ENCODE measurements around the gene U2AF2. TPM values are rescaled to one million over a fixed set of nuclear protein-coding genes. Genes with fewer than 3 reads are reported as not detected.

The U2AF2 gene
- total RNA-seq, 1 experiment from 2014 or later = 183 TPM

DNA sequence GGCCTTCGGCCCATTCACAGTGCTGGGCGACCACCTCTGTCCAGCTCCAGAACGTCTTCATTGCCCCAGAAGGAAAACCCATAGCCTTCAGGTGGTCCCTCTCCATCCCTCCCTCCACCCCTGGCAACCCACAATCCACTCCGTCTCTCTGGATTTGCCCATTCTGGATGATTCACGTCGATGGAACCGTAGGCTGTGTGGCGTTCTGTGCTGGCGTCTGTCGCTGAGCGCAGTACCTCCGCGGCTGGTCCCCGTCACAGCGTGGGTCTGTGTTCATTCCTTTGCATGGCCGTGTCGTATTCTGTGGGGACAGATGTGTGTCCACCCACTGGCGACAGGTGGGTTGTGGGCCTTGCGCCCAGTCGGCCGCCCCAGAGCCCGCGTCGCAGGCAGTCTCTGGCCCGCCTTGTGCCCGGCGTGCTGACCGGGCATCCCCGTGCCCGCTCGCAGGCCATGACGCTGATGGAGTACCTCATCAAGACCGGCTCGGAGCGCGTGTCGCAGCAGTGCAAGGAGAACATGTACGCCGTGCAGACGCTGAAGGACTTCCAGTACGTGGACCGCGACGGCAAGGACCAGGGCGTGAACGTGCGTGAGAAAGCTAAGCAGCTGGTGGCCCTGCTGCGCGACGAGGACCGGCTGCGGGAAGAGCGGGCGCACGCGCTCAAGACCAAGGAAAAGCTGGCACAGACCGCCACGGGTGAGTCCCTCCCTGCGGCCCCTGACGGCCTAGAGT lies 30.3 kb downstream of the U2AF2 start:
- Histone ChIP-seq H3K27ac (no peak overlapping the region), H3K4me3 (no peak overlapping the region), H3K9me3 (replicated peaks) (no peaks in the 10 kb centered on the region), H3K36me3 (peaks cover 85% of the 10 kb centered on the region), H3K27me3 (replicated peaks) (no peaks in the 10 kb centered on the region), H3K4me1 (replicated peaks) (no peaks in the 10 kb centered on the region)
- DNase-seq (ENCODE audit: low read depth in 1 of 2, low spot score in 2 of 2) = no peak

DNA sequence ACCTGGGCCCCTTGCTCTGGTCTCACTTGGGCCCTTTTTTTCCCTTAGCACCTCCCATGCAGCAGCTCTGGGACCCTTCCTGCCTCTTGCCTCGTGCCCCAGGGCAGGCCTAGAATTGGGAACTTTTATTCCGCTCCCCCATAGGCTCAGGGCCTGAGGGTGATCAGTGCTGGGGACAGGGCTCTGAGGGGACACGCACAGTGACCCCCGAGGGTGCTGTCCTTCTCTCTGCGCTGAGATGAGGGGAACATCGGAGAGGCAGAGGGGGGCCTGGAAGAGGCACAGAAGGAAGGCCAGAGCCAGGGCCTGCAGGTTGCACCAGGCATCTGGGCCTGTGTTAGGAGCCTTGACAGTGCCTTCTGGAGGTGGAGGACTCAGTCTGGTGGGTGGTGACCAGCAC lies 30.9 kb downstream of the U2AF2 start:
- DNase-seq (ENCODE audit: low read depth in 1 of 2, low spot score in 2 of 2) = no peak
- H3K36me3 ChIP-seq = peaks cover 84% of the 10 kb centered on the region
- no peak overlapping the region for H3K4me3 ChIP-seq
- H3K9me3 ChIP-seq (replicated peaks) = no peaks in the 10 kb centered on the region
- H3K4me1 ChIP-seq (replicated peaks) = no peaks in the 10 kb centered on the region
- no peaks in the 10 kb centered on the region for H3K27me3 ChIP-seq (replicated peaks)
- H3K27ac ChIP-seq = no peak overlapping the region

DNA sequence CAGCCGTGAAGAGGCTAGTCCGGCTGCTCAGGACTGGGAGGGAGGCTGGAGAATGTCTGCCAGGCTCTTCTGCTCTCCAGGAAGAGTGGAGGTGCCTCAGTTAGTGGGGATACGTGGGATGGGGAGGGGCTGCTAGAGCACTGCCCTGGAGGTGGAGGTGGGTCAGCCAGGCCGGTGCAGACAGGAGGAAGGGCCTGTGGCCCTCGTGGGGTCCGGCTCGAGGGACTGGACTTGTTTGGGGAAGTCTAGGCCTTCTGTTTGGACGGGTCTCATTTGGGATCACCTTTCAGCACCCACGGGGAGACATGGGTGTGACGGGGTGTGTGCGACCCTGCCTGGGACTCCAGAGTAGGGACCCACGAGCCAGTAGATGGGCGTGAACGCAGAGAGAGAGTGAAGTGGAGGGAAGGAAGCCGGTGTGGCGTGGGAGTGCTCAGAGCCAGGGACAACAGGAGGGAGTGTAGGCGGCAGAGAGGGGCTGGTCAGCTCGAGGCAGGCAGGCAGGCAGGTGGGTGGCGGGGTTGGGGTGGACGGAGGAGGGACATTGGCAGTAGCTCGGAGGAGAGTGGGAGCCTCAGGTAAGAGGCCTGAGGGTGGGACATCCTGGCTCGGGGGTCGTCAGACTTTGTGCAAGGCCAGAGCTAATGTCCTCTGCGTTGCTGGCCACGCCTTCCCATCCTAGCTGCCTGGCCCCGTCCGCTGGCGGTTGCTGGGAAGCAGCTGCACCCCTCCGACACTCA lies 31.6 kb downstream of the U2AF2 start:
- Histone ChIP-seq H3K9me3 (replicated peaks) (no peaks in the 10 kb centered on the region), H3K27me3 (replicated peaks) (no peaks in the 10 kb centered on the region), H3K27ac (no peak overlapping the region), H3K36me3 (peaks cover 84% of the 10 kb centered on the region), H3K4me3 (no peak overlapping the region), H3K4me1 (replicated peaks) (no peaks in the 10 kb centered on the region)
- no peak for DNase-seq (ENCODE audit: low read depth in 1 of 2, low spot score in 2 of 2)

DNA sequence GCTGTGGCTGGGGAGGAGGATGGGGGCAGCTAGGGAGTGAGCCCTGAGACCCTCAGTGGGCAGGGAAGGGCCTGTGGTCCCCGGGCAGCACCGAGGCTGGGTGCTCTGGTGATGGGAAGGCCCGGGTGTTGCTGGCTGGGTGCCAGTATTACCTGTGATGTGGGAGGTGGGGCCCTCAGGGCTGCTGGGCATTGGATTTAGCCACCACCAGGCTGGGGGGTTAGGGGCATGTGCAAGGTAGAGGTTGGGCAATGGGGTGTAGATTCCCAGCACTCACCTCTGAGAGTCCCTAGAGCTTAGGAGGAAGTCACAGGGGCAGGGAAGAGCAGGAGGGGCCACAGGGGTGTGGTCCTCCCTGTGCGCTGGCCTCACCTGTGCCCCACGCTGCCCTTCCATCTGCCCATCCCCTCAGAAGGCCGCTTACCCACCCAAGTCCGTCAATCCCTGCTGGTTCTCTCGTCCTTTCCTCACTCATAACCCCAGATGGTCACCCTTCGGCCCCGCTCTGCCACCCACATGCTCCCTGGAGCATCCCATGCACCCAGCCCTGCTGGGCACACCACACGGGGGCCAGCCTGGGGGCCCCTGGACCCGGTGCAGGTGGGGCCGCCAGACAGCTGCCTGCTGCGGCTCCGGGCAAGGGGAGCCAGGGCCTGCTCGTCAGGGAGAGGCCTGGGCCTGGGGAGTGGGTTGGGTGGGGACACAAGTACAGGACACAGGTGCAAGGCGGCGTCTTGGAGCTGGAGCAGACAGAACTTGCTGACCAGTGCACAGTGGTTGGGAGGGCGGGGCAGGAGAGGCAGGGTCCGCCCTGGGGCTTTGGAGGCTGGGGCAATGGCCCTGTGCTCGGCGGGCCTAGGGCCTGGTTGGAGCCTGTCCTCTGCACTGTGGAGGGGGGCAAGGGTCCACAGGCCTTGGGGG lies 32.7 kb downstream of the U2AF2 start:
- no peak overlapping the region for H3K4me3 ChIP-seq
- H3K27ac ChIP-seq = no peak overlapping the region
- DNase-seq (ENCODE audit: low read depth in 1 of 2, low spot score in 2 of 2) = no peak
- H3K27me3 ChIP-seq (replicated peaks) = no peaks in the 10 kb centered on the region
- H3K36me3 ChIP-seq = peaks cover 78% of the 10 kb centered on the region
- H3K4me1 ChIP-seq (replicated peaks) = no peaks in the 10 kb centered on the region
- no peaks in the 10 kb centered on the region for H3K9me3 ChIP-seq (replicated peaks)

DNA sequence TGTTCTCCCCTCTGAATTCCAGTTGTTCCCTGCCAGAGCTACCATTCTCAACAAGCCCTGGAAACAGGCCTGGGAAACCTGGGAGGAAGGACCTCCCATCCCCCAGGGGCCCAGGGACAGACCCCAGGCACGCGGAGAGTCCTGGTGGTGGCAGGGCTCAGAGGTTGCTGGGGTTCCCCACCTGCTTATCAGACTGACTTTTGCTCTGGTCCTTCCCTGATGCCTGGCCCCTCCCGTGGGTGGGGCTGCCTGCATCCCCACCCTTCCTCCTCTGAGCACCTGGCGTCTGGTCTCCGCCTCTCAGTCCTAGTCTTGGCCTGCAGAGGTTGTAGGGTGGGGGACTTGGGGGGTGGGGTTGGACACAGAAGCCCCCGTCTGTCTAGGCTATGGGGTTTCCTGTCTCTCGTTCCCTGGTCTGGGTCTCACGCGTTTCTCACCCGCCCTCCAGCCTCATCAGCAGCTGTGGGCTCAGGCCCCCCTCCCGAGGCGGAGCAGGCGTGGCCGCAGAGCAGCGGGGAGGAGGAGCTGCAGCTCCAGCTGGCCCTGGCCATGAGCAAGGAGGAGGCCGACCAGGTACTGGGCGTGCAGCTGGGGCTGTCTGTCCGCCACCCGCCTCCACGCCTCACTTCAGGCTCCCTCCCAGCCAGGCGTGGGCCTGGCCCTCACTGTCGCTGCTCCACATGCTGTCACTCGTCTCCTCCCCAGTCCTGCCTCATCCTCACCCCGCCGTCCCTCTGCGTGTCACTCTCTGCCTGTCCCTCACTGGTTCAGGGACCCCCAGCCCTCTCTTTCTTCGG lies 33.8 kb downstream of the U2AF2 start:
- peaks cover 80% of the 10 kb centered on the region for H3K36me3 ChIP-seq
- H3K27ac ChIP-seq = no peak overlapping the region
- H3K9me3 ChIP-seq (replicated peaks) = no peaks in the 10 kb centered on the region
- H3K27me3 ChIP-seq (replicated peaks) = no peaks in the 10 kb centered on the region
- H3K4me3 ChIP-seq = no peak overlapping the region
- DNase-seq (ENCODE audit: low read depth in 1 of 2, low spot score in 2 of 2) = no peak
- H3K4me1 ChIP-seq (replicated peaks) = no peaks in the 10 kb centered on the region

DNA sequence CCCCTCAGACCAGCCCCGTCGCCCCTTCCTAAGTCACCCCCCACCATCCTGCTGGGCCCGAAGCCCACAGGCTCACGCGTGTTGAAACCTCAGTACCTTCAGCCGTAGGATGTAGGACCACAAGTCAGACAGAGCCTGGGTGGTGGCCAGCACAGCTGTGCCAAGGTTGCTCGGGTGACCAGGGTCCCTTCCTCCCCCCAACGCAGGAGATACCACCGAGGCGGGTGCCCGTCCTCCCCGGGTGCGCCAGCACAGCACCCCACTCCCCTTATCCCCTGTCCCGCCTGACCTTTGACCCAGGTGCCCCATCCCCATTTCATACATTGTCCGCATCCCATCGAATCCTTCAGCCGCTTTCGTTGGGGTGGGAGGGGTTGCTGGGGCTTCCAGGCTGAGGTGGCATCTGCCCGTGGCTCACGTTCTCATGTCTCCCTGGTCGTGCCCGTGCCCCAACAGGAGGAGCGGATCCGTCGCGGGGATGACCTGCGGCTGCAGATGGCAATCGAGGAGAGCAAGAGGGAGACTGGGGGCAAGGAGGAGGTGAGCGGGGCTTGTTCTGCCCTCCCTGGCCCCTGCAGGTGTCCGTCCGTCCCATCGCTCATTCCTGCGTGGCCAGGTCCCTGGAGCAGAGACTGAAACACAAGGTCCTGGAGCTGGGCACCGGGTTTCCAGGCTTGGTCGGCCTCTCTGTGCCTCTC lies 34.7 kb downstream of the U2AF2 start:
- no peaks in the 10 kb centered on the region for H3K9me3 ChIP-seq (replicated peaks)
- H3K36me3 ChIP-seq = peaks cover 79% of the 10 kb centered on the region
- H3K27me3 ChIP-seq (replicated peaks) = no peaks in the 10 kb centered on the region
- H3K4me1 ChIP-seq (replicated peaks) = no peaks in the 10 kb centered on the region
- H3K4me3 ChIP-seq = no peak overlapping the region
- no peak overlapping the region for H3K27ac ChIP-seq
- DNase-seq (ENCODE audit: low read depth in 1 of 2, low spot score in 2 of 2) = no peak

DNA sequence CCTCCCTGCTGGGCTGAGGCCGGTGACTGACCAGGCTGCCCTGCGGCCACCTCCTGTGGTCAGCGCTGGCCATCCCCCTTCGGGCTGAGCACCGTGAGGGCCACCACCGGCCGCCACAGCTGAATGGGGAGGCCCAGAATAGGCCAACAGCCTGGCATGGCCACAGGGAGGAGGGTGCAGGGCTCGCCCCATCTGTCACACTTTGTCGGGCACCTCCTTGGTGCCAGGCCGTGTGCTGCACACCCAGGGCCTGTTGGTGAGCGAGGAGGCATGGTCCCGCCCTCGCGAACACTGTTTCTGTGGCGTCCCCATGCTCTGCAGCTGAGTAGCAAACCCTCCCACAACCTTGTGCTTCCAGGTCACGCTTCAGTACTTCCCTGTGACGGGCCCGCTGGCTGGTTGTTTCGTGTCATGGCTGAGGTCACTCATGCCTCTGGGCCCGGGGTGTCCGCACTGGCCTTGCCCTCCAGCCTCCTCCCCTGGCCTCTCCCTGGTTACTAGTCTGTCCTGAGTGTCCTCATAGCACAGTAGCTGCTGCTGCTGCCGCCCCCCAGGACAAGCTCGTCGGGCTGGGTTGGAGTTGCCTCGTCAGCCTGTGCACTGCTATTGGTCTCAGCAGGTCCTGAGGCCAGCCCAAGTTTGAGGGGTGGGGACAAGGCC lies 35.4 kb downstream of the U2AF2 start:
- no peaks in the 10 kb centered on the region for H3K27me3 ChIP-seq (replicated peaks)
- H3K9me3 ChIP-seq (replicated peaks) = no peaks in the 10 kb centered on the region
- no peaks in the 10 kb centered on the region for H3K4me1 ChIP-seq (replicated peaks)
- no peak overlapping the region for H3K4me3 ChIP-seq
- no peak for DNase-seq (ENCODE audit: low read depth in 1 of 2, low spot score in 2 of 2)
- peaks cover 78% of the 10 kb centered on the region for H3K36me3 ChIP-seq
- H3K27ac ChIP-seq = no peak overlapping the region

DNA sequence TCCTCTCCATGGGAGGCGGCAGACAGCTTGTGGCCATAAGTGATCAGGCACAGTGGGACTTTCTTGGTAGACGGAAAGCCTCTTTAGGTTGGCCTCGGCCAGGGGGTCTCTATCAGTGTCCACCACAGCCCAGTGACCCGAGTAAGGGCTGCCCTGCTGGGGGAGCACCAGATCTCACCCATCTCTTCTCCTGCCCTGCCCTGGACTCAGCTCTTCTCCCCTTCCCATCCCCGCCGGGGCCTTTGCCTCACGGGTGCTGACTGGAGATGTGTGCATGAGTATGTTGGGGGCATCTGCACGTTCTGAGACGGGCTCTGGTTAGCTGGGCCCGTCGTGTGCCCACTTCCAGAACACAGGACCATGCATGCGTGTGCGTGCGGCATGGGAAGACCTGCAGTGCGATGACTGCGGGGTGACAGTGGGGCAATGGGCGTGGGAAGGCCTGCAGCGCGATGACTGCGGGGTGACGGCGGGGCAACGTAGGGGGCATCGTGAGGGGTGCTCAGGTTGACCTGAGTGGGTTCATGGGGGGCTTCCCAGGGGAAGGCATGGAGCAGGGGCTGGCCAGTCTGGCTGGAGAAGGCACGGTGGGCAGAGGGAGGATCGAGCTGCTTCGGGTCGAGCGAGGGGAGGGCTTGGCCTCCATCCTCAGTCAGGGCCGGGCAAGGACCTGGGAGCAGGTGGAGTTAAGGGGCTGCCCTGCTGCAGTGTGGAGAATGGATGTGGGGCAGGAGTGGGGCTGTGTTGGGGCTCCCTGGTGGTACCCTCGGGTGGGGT lies 36.1 kb downstream of the U2AF2 start:
- Histone ChIP-seq H3K27me3 (replicated peaks) (no peaks in the 10 kb centered on the region), H3K9me3 (replicated peaks) (no peaks in the 10 kb centered on the region), H3K4me3 (no peak overlapping the region), H3K36me3 (peaks cover 78% of the 10 kb centered on the region), H3K27ac (no peak overlapping the region), H3K4me1 (replicated peaks) (no peaks in the 10 kb centered on the region)
- DNase-seq (ENCODE audit: low read depth in 1 of 2, low spot score in 2 of 2) = no peak

DNA sequence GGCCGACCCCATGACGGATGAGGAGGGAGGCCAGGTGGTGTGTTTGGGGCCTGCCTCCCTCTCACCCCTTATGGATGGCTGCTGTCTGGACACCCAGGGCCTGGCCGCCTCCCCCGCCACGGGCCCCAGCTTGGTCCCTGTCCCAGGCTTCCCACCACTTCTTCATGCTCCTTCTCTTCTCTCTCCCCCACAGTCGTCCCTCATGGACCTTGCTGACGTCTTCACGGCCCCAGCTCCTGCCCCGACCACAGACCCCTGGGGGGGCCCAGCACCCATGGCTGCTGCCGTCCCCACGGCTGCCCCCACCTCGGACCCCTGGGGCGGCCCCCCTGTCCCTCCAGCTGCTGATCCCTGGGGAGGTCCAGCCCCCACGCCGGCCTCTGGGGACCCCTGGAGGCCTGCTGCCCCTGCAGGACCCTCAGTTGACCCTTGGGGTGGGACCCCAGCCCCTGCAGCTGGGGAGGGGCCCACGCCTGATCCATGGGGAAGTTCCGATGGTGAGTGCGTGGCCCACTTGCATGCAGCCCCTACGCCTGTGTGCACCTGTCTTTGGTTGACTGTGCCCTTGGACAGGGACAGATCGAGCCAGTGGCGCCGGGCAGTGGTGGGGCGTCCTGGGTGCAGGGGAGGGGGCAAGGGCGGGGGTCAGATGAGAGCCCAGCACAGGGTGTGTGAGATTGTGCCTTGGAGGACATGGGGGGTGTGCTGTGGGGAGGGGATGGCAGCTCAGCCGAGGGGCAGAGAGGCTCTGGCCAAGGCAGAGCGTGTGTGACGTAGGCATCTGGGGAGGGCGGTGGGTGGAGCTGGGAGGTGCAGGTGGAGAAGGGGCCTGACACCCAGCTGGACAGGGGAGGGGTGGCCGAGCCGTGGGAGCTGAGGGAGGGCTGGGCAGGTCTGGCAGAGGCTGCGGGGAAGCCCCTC lies 37.0 kb downstream of the U2AF2 start:
- no peaks in the 10 kb centered on the region for H3K9me3 ChIP-seq (replicated peaks)
- no peaks in the 10 kb centered on the region for H3K4me1 ChIP-seq (replicated peaks)
- H3K27ac ChIP-seq = no peak overlapping the region
- H3K27me3 ChIP-seq (replicated peaks) = no peaks in the 10 kb centered on the region
- H3K4me3 ChIP-seq = no peak overlapping the region
- H3K36me3 ChIP-seq = peaks cover 79% of the 10 kb centered on the region
- DNase-seq (ENCODE audit: low read depth in 1 of 2, low spot score in 2 of 2) = no peak

DNA sequence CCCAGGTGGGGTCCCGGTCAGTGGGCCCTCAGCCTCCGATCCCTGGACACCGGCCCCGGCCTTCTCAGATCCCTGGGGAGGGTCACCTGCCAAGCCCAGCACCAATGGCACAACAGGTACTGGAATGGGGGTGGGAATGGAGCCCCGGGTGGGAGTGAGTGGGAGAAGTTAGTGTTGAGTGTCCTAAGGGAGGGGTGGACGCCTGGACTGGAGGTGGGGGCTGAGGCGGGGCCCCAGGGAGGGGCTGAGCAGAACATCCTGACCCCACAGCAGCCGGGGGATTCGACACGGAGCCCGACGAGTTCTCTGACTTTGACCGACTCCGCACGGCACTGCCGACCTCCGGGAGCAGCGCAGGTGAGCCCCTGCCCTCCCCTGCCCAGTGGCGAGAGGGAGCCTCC lies 37.8 kb downstream of the U2AF2 start:
- Histone ChIP-seq H3K27ac (no peak overlapping the region), H3K27me3 (replicated peaks) (no peaks in the 10 kb centered on the region), H3K4me1 (replicated peaks) (no peaks in the 10 kb centered on the region), H3K9me3 (replicated peaks) (no peaks in the 10 kb centered on the region), H3K36me3 (peaks cover 72% of the 10 kb centered on the region), H3K4me3 (no peak overlapping the region)
- DNase-seq (ENCODE audit: low read depth in 1 of 2, low spot score in 2 of 2) = no peak

DNA sequence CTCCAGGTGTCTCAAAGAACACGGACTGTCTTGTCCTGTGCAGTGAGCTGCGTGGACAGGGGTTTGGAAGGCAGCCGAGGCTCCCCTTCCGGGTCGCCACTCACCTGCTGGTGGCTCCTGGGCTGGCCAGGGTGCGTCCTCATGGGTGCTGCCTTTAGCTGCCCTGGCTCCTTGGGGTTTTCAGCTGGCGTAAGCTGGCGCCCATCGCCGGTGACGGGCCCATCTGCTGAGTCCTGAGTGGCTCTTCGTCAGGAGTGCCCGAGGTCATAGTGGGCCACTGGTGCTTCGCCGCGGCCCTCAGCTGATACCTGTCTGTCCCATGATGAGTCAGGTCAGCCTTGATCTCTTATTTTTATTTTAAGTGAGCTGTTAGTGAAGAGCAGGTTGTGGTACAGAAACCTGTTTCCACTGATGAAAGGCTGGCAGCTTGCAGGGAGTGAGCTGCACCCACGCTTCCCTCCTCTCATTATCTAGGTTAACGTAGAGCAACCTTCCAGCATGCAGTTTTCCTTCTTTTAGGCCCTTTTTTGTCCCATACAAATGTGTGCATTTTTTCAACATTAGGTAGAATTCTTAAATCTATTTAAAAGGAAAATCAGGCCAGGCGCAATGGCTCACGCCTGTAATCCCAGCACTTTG lies 38.6 kb downstream of the U2AF2 start:
- no peak for DNase-seq (ENCODE audit: low read depth in 1 of 2, low spot score in 2 of 2)
- Histone ChIP-seq H3K4me3 (no peak overlapping the region), H3K27me3 (replicated peaks) (no peaks in the 10 kb centered on the region), H3K36me3 (peaks cover 71% of the 10 kb centered on the region), H3K9me3 (replicated peaks) (no peaks in the 10 kb centered on the region), H3K4me1 (replicated peaks) (no peaks in the 10 kb centered on the region), H3K27ac (no peak overlapping the region)
